ENCODE results near the gene ZDHHC18.
"Not testable (repeated sequence)": the region's sequence is repeated elsewhere in the genome, so short reads cannot be mapped to it uniquely, and the experiment has no call there.

The ZDHHC18 gene

DNA sequence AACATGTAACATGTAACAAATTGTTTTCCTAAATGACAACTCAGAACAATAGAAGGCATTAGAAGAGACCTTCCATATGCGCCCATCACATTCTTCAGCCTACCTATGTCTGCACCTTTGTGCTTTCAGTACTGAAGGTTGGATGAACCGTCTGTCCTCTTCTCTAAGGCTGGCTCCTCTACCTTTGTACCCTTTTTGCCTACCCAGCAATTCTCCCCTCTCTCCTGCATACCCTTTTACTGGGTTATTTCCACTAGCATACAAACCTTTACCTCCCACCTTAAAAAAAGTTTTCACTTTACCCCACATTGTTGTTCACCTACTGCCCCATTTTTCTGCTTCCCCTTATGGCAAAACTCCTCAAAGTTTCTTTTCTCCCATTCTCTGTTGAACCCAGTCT lies 33.6 kb upstream of the ZDHHC18 start:
- no peak for DNase-seq

DNA sequence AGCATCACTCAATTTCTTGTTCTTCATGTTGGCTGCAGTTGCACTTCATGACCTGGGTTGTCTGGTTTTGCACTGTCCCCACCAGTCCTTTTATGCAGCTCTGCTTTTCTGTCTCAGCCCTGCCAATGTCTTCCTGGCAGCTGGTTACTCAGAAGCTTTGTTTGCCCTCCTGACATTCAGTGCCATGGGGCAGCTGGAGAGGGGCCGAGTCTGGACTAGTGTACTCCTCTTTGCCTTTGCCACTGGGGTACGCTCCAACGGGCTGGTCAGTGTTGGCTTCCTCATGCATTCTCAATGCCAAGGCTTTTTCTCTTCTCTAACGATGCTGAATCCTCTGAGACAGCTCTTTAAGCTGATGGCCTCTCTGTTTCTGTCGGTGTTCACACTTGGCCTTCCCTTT lies 32.1 kb upstream of the ZDHHC18 start:
- no peak for DNase-seq

GRCh38 chr1:26797627-26798026 lies 28.9 kb upstream of the ZDHHC18 start:
- no peak for DNase-seq

DNA sequence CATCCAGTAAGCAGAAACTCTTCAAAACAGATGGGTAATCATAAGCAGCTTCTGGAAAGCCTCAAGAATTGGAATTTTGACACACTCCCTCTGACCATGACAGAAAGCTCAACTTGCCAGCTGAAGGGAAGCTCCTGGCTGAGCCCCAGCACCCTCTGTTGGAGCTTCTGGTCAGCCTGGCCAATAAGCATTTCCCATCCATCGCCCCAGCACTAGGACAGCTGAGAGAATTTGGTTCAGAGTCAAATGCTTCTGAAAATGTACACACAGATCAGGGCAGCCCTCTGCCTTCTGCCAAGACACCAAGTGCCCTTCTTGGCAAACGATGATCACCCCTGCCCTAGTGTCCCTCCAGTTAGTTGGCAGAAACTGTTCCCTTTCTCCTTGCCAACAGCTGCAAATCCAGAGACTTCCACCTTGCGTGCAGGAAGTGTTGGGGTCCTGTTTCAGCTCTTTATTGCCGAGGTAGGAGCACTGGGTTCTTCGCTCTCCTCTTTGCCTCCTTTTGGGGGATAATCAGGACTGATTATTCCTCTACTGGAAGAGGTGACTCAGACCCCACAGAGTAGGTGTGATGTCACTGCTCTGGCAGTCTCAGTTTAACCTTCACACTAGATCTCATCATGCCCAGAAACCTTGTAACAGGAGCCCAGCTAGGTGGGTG lies 26.9 kb upstream of the ZDHHC18 start:
- DNase-seq = peak; percentile 45

- DNase-seq = not testable (repeated sequence)
Measured at GRCh38 chr1:26803932-26804331, 22.6 kb upstream of the ZDHHC18 start.

DNA sequence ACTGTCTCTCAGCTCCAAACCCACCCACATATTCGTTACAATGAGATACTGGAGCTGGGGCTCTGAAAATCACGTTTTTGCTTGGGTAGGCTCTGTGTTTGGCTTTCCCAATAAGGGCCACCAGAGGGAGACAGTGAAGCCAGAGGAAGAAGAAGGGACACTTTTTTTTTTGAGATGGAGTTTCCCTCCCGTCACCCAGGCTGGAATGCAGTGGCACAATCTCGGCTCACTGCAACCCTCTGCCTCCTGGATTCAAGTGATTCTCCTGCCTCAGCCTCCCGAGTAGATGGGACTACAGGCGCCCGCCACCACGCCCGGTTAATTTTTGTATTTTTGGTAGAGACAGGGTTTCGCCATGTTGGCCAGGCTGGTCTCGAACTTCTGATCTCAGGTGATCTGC lies 16.4 kb upstream of the ZDHHC18 start:
- DNase-seq = peak; percentile 86

GRCh38 chr1:26811057-26811456 lies 15.4 kb upstream of the ZDHHC18 start:
- no peak for DNase-seq

DNA sequence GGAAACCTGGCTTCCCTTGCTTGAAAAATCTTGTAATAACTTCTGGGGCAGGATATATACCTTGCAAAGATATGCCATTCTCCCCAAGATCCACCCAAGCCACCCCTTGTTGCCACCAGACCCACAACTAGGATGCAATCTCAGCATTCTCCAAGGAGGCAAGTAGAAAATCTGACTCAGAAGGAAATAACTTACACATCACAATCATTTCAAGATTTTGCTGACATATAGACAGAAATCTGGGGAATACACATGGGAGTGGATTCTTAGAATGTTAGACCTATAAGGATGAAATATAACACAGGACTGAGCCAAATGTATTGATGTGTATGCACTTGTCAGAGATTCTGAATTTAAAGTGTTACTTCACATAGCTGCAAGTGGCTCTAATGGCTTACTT lies 14.8 kb upstream of the ZDHHC18 start:
- DNase-seq = no peak

GRCh38 chr1:26814377-26814776 lies 12.1 kb upstream of the ZDHHC18 start:
- DNase-seq = no peak

- no peak for DNase-seq
Measured at GRCh38 chr1:26814893-26815292, 11.6 kb upstream of the ZDHHC18 start.

GRCh38 chr1:26820784-26821269 lies 5.7 kb upstream of the ZDHHC18 start:
- peak; percentile 48 for DNase-seq

GRCh38 chr1:26822737-26823395 lies 3.6 kb upstream of the ZDHHC18 start:
- DNase-seq = no peak

DNA sequence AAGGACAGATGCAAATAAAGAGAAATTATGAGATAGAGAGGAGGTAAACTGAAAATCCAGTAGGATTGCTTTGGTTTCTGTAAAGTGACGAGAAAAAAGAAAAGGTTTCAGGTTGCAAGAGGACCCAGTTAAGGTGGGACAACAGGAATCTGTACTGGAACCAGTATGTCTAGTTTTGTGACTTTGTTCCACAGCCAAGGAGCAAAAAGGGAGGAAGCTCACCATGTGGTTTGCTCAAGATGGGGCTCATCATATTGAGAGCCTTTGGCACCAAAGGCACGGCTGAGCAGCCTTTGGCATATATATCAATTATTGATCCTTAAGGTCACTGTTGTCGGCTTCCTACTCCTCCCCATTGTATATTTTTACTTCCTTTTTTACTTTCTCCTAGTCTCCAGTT lies 1.8 kb upstream of the ZDHHC18 start:
- DNase-seq = no peak

DNA sequence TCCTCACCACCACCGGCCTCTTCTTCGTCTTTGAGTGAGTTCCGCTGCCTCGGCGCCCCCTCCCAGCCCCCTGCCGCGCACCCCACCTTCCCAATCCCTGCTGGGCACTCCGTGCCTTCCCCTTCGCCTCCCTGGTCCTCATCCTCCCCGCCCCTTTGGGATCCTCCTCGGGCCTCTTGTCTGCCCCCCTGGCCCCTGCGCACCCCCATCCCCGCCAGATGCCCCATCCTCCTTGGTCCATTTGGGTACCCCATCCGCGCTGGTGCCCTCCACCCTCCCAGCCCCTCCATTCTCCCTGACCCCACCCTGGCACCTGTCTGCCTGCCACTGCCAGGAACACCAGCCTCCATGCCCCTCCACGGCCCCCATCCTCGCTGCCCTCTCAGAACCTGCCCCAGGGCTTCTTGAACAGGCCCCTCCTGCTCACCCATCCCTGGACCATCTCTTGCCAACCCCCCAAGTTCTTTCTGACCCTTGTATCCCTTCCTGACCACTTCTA lies 667 bp downstream of the ZDHHC18 start:
- no peak for DNase-seq

GRCh38 chr1:26827663-26828062 lies 1.2 kb downstream of the ZDHHC18 start:
- no peak for DNase-seq

DNA sequence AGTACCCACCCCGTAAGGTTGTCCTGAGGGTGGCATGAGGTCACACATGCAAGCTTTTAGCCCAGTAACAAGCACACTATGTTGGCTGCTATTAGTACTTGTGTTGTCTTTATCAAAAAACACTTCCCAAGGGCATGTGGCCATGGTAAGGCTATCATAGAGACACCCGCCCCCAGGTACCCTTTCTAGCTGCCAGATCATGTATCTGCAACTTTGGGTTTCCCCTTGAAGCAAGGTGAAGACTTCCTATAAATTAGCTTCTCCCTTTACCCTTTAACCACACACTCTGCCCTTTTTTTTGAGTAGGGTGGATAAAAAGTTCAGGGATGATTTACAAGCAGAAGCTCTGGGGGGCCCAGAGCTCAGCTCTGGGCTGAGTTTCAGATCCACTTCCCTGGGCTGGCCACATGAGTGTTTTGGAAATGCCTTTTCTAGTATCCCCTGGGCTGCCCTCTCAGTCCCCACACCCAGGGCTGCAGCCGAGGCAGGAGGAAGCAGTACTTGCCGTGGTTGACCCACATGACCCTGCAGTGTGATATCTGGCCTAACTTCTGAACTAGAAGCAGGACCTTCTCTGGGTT lies 2.0 kb downstream of the ZDHHC18 start:
- no peak for DNase-seq

- no peak for DNase-seq
Measured at GRCh38 chr1:26829184-26829911, 2.9 kb downstream of the ZDHHC18 start.

GRCh38 chr1:26831059-26831458 lies 4.6 kb downstream of the ZDHHC18 start:
- DNase-seq = no peak

DNA sequence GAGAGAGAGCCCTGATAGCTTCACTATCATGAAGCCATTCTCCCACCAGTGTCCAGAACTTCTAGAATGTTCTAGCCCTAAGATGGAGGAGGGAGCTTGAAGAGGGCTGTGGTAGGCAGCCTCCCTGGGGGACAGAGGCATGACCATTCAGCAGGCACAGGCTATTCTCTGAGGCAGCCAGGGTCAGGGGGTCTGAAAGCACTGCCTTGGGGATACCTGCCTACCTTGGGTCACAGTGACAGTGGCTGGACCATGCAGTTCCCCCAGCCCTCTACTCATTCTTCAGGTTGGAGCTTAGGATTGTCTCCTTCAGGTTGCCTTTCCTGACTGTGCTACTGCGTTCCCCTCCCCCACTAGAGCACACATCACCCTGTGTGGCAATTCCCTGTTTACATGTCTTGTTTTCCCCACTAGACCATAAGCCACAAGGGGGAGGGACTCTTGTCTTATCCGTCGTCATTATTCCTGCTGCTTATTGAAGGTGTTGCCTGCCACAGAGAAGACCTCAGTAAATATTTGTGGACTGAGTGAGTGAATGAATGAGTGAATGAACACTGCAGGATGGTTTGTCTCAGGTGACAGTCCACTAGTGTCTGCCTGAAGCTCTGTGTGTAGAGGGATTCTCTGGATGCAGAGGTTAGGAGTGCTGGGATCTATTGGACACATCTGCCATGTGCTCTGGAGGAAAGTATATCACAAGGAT lies 5.2 kb downstream of the ZDHHC18 start:
- DNase-seq = no peak

- no peak for DNase-seq
Measured at GRCh38 chr1:26832249-26832960, 5.9 kb downstream of the ZDHHC18 start.

GRCh38 chr1:26833432-26834405 lies 7.2 kb downstream of the ZDHHC18 start:
- peak; percentile 31 for DNase-seq
